Measurements from ENCODE around the gene MRPL37.
A peak's percentile ranks its signal among the peaks of the same experiment; 100 is the strongest.

The MRPL37 gene

DNA sequence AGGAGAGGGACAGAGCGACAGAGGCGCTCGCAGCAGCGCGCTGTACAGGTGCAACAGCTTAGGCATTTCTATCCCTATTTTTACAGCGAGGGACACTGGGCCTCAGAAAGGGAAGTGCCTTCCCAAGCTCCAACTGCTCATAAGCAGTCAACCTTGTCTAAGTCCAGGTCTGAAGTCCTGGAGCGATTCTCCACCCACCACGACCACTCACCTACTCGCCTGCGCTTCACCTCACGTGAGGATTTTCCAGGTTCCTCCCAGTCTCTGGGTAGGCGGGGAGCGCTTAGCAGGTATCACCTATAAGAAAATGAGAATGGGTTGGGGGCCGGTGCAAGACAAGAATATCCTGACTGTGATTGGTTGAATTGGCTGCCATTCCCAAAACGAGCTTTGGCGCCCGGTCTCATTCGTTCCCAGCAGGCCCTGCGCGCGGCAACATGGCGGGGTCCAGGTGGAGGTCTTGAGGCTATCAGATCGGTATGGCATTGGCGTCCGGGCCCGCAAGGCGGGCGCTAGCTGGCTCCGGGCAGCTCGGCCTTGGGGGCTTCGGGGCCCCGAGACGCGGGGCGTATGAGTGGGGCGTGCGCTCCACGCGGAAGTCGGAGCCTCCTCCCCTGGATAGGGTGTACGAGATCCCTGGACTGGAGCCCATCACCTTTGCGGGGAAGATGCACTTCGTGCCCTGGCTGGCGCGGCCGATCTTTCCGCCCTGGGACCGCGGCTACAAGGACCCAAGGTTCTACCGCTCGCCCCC, at the start of gene MRPL37, which contains the start of gene CYB5RL:
Gene MRPL37 (plus strand): TSS at position 403 of the 754 bp plus-strand sequence. CDS start 77 bp downstream, at position 480.
Gene CYB5RL (minus strand): TSS at position 266 of the 754 bp plus-strand sequence. CDS start 4,414 bp downstream, outside the sequence.
- peaks cover 30% of the 10 kb centered on the region for H3K4me1 Mint-ChIP-seq (ENCODE audit: low read depth)
- H3K27me3 Mint-ChIP-seq = no peaks in the 10 kb centered on the region

DNA sequence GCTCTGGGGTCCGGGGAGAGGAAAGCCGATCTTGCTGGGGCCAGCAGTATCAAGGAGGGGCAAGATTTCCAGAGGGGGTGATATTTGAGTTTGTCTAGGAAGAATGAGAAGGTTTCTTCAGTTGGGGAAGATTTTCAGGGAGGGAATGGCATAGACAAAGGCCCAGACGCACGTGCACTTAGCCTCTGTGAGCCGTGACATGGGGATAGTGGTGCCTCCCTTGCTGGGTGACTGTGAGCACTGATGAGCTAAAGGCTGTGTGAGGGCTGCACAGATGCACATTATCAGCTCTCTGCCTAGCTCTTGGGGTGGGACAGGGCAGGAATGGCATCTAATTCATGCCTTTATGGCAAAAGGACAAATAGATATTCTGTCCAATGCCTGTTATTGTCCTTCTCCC, 49.0 kb upstream of the MRPL37 start:
- Mint-ChIP-seq H3K4me3 (no peak overlapping the region), H3K9me3 (ENCODE audit: low read depth) (no peaks in the 10 kb centered on the region), H3K27me3 (no peaks in the 10 kb centered on the region), H3K4me1 (ENCODE audit: low read depth) (no peaks in the 10 kb centered on the region), H3K36me3 (no peaks in the 10 kb centered on the region), H3K27ac (peak overlapping the region; percentile 34)

More for the DNA sequence above, at the start of gene MRPL37, which contains the start of gene CYB5RL:
- H3K27ac Mint-ChIP-seq = peak within 1 kb of the TSS; percentile 77
- H3K9me3 Mint-ChIP-seq (ENCODE audit: low read depth) = no peaks in the 10 kb centered on the region
- peak within 1 kb of the TSS; percentile 95 for H3K4me3 Mint-ChIP-seq
- no peaks in the 10 kb centered on the region for H3K36me3 Mint-ChIP-seq

DNA sequence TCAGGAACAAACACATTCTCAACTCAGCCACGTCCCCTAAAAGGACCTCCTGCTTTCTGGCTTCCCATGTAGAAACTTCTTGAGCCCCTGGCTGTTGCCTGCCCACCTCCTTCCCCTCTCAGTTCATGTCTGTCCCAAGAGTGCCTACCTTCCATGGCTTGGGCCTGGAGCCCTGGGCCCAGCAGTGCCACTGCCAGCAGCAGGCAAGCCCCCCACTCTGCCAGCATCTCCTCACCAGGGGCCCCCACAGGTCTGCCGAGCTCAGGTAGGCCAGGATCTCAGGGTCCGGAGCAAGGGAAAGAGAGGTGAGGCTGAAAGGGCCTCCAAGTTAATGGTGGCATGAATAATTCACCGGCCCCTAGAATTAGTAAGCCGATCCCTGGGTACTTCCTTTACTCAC, 47.3 kb upstream of the MRPL37 start, which contains the start of gene CDCP2:
Gene CDCP2 (minus strand): TSS at position 305 of the 400 bp plus-strand sequence. CDS start 78 bp downstream, at position 227.
- Mint-ChIP-seq H3K27ac (no peak within 1 kb of the TSS), H3K27me3 (no peaks in the 10 kb centered on the region), H3K4me1 (ENCODE audit: low read depth) (no peaks in the 10 kb centered on the region), H3K4me3 (no peak within 1 kb of the TSS), H3K9me3 (ENCODE audit: low read depth) (no peaks in the 10 kb centered on the region), H3K36me3 (no peaks in the 10 kb centered on the region)

DNA sequence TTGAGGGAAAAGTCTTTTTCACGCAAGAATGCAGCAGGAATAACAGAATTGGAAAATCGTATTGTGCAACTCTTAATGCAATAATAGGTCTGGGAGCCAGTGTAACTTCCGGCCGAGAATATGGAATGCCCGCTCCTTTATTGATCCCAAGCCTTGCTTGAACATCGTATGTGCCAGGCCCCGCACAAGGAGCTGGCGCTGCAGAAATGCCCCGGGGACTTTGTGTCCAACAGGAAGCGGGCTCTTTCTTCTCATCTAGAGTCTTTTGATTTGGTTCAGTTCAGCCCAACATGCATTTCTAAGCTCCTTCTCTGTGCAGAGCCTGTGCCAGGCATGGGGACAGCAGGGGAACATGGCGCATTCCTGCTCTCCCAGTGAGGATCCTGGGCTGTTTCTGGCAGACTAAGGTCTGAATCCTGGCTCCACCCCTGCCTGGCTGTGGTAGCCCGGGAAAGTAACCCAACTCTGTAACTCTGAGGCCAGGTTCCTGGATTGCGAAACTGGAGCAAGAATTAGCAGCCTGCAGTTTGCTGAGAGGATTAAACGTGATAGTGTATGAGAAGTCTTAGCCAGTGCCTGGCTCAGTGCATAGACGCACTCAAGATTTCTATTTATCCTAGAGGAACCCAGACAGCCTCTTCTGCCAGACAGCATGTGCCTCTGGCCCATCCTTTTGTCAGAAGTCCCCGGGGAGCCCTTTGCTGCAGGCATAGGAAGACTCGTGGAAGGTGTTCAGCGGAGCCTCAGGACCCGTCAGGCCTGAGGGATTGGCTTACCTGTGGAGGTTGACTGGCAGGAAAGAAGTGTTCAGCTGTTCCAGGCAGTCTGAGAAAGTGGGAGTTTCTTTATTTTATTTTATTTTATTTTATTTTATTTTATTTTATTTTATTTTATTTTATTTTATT, 46.2 kb upstream of the MRPL37 start:
- Mint-ChIP-seq H3K27ac (no peak overlapping the region), H3K4me3 (no peak overlapping the region), H3K27me3 (no peaks in the 10 kb centered on the region), H3K9me3 (ENCODE audit: low read depth) (no peaks in the 10 kb centered on the region), H3K4me1 (ENCODE audit: low read depth) (no peaks in the 10 kb centered on the region), H3K36me3 (no peaks in the 10 kb centered on the region)

DNA sequence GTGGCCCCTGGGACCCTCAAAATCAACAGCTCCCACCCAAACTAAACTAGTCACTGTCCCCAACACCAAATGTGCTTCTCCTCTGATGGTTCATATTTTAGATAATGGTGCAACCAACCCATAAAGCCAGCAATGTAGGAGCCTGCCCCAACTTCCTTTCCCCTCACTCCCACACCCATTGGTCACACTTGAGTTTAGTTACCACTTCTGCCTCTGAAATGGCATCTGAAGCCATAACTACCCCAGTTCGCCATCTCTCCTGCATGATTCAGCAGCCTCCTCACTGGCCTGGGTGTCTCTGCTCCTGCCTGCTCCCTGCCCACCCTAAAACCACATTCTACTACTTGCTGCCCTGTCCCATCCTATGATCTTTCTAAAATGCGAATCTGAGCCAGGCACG, 43.8 kb upstream of the MRPL37 start:
- H3K36me3 Mint-ChIP-seq = no peaks in the 10 kb centered on the region
- H3K4me1 Mint-ChIP-seq (ENCODE audit: low read depth) = no peaks in the 10 kb centered on the region
- no peaks in the 10 kb centered on the region for H3K27me3 Mint-ChIP-seq
- H3K4me3 Mint-ChIP-seq = no peak overlapping the region
- H3K9me3 Mint-ChIP-seq (ENCODE audit: low read depth) = no peaks in the 10 kb centered on the region
- H3K27ac Mint-ChIP-seq = no peak overlapping the region

DNA sequence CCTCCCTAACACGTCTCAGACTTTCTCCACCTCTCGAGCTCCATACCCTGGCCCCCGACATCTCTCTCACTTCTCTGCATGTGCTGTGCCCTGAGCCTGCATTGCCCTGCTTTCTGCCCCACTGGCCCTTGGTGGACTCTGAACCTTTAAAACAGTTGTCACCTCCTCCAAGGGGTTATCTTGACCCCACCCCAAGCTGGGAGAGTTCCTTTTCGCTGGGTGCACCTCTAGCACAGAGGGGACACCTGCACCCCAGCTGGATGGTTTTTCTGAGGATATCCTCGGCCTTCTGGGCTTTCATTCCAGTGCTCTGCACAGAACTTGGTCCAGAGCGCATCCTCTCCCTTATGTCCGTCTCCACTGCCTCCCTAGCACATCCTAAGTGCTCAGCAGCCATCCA, 43.0 kb upstream of the MRPL37 start:
- Mint-ChIP-seq H3K27ac (no peak overlapping the region), H3K36me3 (no peaks in the 10 kb centered on the region), H3K27me3 (no peaks in the 10 kb centered on the region), H3K4me3 (no peak overlapping the region), H3K4me1 (ENCODE audit: low read depth) (no peaks in the 10 kb centered on the region), H3K9me3 (ENCODE audit: low read depth) (no peaks in the 10 kb centered on the region)

DNA sequence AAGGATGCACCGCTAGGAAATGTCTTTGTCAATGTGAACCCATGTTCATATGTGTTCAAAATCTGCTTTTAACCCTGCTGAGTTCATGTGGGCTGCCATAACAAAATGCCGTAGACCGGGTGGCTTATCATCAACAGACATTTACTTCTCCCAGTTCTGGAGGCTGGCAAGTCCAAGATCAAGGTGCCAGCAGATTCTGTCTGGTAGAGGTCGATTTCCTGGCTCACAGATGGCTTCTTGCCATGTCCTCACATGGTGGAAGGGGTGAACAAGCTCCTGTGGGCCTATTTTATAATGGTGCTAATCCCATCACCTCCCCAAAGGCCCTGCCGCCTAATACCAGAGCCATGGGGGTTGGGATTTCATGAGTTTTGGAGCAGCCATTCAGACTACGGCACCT, 42.6 kb upstream of the MRPL37 start:
- H3K27ac Mint-ChIP-seq = no peak overlapping the region
- no peaks in the 10 kb centered on the region for H3K4me1 Mint-ChIP-seq (ENCODE audit: low read depth)
- no peaks in the 10 kb centered on the region for H3K27me3 Mint-ChIP-seq
- no peaks in the 10 kb centered on the region for H3K36me3 Mint-ChIP-seq
- no peak overlapping the region for H3K4me3 Mint-ChIP-seq
- H3K9me3 Mint-ChIP-seq (ENCODE audit: low read depth) = no peaks in the 10 kb centered on the region

DNA sequence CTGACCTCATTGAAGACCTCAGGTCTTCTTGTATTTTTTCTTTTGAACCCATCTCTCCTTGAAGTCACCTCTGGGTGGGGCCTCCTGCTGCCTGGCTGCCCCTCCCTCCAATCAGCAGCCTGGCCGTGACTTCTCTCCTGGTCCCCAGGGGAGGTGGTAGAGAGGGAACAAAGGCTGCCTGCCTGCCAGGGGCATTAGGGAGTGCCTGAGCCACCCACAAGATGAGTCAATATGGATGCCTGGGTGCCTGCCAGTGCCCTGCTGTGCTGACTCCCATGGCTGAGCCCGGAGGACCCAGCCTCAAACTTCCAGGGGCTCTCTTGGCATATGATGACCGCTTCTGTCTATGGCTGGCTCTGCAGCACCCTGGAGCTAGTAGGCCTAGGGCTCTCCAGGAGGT, 41.9 kb upstream of the MRPL37 start:
- H3K36me3 Mint-ChIP-seq = no peaks in the 10 kb centered on the region
- H3K4me3 Mint-ChIP-seq = no peak overlapping the region

DNA sequence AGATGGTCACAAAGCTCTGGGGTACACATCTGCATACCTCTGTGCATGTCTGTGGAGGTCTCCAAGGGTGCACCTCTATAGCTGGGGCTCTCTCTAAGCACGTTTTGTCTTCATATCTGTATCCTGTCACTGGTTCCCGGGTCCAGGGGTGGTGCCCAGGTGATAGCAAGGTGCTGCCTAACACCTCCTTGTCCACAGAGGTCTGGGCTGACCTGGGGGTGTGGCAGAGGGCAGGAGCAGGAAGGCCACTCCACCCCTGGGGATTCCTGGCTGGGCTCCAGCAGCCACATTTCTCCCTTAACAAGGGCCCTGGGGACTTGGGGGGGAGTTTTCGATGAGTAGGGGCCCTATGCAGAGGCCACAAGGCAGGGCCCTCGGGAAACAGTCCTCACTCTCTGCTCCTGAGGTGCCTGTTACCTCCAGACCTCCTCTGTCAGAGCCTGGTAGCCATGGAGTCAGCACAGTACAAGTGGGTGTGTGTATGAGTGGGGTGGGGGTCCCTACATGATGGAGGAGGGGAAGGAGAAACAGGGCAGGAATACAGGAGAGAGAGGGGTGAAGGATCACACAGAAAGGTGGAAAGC, 40.1 kb upstream of the MRPL37 start:
- no peaks in the 10 kb centered on the region for H3K9me3 Mint-ChIP-seq (ENCODE audit: low read depth)
- H3K4me1 Mint-ChIP-seq (ENCODE audit: low read depth) = no peaks in the 10 kb centered on the region
- no peak overlapping the region for H3K27ac Mint-ChIP-seq
- H3K36me3 Mint-ChIP-seq = no peaks in the 10 kb centered on the region
- H3K27me3 Mint-ChIP-seq = no peaks in the 10 kb centered on the region
- no peak overlapping the region for H3K4me3 Mint-ChIP-seq

More for the DNA sequence above, 41.9 kb upstream of the MRPL37 start:
- Mint-ChIP-seq H3K9me3 (ENCODE audit: low read depth) (no peaks in the 10 kb centered on the region), H3K4me1 (ENCODE audit: low read depth) (no peaks in the 10 kb centered on the region), H3K27me3 (no peaks in the 10 kb centered on the region), H3K27ac (no peak overlapping the region)

DNA sequence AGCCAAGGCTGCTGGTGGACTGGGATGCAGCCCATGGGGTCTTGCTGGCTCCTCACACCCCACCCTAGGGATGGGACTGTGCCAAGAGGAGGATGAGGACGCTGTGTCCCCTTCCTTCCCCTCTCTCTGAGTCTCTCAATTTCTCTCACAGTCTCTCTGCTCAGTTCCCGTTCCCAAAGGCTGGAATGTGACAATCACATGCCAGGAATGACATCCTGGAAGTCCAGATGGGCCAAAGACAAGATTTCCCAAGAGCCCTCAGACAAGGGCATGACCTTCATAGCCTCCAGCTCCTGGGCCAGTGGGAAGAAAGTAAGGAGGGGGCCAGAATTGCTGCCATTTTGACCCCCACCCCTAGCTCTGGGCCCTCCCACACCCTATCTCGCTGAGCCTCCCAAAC, 39.6 kb upstream of the MRPL37 start:
- H3K4me1 Mint-ChIP-seq (ENCODE audit: low read depth) = no peaks in the 10 kb centered on the region

DNA sequence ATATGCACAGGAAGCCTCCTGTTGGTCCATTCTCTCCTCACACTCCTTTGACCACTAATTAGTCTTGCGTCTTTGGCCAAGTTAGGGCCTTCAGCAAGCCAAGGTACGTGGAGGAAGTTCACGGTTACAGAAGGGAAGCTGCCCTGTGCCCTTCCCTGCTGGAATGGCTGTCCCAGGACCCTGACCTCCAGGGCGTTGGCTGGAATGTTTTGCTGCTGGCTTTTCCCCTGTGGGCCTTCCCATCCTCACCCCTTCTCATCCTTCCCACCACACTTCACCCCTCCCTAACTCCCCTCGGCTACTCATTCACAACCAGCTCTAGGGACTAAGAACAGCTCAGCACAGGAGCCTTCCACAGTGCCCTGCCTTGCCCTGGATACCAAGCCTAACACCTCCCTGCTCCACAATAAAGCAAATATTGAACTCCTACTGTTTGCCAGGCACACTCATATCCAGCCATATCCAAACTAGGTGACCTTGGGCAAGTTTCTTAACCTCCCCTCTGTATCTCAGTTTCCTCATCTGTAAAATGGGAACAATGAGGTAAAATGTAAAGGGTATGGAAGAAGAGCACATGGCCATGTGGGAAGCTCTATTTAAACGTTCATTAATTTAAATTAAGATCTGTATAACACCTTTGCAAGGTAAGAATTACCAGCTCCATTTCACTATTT, 38.3 kb upstream of the MRPL37 start:
- Mint-ChIP-seq H3K4me3 (no peak overlapping the region), H3K27ac (no peak overlapping the region), H3K9me3 (ENCODE audit: low read depth) (no peaks in the 10 kb centered on the region), H3K4me1 (ENCODE audit: low read depth) (no peaks in the 10 kb centered on the region), H3K36me3 (no peaks in the 10 kb centered on the region), H3K27me3 (no peaks in the 10 kb centered on the region)

More for the DNA sequence above, 39.6 kb upstream of the MRPL37 start:
- Mint-ChIP-seq H3K4me3 (no peak overlapping the region), H3K36me3 (no peaks in the 10 kb centered on the region), H3K27me3 (no peaks in the 10 kb centered on the region), H3K27ac (no peak overlapping the region), H3K9me3 (ENCODE audit: low read depth) (no peaks in the 10 kb centered on the region)

DNA sequence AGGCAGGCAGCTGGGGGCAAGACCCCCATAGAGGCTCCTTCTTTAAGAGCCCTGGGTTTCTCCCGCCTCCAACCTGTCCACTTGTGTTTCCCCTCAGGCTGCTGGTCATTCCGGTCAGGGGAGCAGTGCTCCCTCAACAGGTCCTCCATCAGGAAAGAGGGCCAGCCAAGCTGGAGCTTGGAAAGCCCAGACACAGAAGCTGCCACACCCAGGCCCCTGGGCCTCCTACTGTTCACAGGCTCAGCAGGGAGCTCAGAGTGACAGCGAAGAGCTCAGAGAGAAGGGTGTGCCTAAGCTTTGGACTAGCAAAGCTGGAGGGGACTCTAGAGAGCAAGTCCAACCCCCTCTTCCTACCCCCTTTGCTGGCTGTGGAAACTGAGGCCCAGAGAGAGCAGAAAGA, 36.9 kb upstream of the MRPL37 start:
- no peaks in the 10 kb centered on the region for H3K27me3 Mint-ChIP-seq
- H3K27ac Mint-ChIP-seq = no peak overlapping the region
- H3K36me3 Mint-ChIP-seq = no peaks in the 10 kb centered on the region
- no peak overlapping the region for H3K4me3 Mint-ChIP-seq
- H3K4me1 Mint-ChIP-seq (ENCODE audit: low read depth) = no peaks in the 10 kb centered on the region
- H3K9me3 Mint-ChIP-seq (ENCODE audit: low read depth) = no peaks in the 10 kb centered on the region

DNA sequence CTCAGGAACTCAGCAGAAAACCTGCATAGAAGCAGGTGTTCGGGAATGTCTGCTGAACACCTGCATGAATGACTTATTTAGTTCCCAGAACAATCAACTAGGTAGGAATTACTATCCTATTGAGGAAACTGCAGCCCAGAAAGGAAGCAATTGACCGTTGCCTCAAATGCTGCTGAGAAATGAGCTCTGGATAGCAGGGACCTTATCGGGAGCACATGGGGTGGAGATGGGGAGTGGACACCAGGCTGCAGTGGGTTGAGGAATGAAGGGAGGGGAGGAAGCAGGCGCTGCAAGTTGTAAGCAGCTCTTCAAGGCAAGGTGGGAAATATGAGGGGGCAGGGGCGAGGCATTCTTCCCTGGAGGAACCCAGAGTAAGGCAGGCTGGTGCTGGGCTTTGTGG, 36.4 kb upstream of the MRPL37 start:
- H3K27me3 Mint-ChIP-seq = no peaks in the 10 kb centered on the region
- no peak overlapping the region for H3K27ac Mint-ChIP-seq
- H3K4me3 Mint-ChIP-seq = no peak overlapping the region
- no peaks in the 10 kb centered on the region for H3K4me1 Mint-ChIP-seq (ENCODE audit: low read depth)
- no peaks in the 10 kb centered on the region for H3K36me3 Mint-ChIP-seq
- no peaks in the 10 kb centered on the region for H3K9me3 Mint-ChIP-seq (ENCODE audit: low read depth)

DNA sequence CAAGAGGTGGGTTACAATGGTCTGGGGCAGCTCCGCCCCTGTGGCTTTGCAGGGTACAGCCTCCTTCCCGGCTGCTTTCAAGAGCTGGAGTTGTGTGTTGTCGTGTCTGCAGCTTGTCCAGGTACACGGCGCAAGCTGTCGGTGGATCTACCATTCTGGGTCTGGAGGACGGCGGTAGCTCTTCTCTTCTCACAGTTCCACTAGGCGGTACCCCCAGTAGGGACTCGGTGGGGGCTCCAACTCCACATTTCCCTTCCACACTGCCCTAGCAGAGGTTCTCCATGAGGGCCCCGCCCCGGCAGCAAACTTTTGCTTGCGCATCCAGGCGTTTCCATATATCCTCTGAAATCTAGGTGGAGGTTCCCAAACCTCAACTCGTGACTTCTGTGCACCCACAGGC, 34.8 kb upstream of the MRPL37 start:
- no peaks in the 10 kb centered on the region for H3K36me3 Mint-ChIP-seq
- no peaks in the 10 kb centered on the region for H3K4me1 Mint-ChIP-seq (ENCODE audit: low read depth)

More for the DNA sequence above, 34.8 kb upstream of the MRPL37 start:
- no peaks in the 10 kb centered on the region for H3K27me3 Mint-ChIP-seq
- no peak overlapping the region for H3K27ac Mint-ChIP-seq
- no peaks in the 10 kb centered on the region for H3K9me3 Mint-ChIP-seq (ENCODE audit: low read depth)
- H3K4me3 Mint-ChIP-seq = no peak overlapping the region
